SH-SY5Y (cell line): ENCODE results near the gene IPO11.

ENCODE experiments used
- GATA2 ChIP-seq: IDR thresholded peaks from 2 replicates; pipeline ENCODE4 v1.6.1; 2011; ENCODE audit warnings: mild to moderate bottlenecking, low read depth, low read length
- GATA3 ChIP-seq: IDR thresholded peaks from 2 replicates; pipeline ENCODE4 v1.6.1; 2011; ENCODE audit warnings: low read depth, mild to moderate bottlenecking, low read length, moderate library complexity

IPO11 gene

DNA sequence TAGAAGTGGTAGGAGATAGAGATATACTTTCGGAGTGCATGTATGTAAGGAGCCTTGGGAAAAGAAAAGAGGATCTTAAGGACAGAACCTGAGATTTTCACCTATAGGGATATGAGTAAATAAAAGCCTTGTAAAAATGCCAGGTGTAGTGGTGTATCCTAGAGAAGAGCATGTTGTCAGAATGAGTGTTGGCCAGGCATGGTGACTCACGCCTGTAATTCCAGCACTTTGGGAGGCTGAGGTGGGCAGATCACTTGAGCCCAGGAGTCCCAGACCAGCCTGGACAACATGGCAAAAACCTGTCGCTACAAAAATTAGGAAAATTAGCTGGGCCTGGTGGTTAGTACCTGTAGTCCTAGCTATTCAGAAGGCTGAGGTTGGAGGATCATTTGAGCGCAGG, 76.0 kb downstream of the IPO11 start:
- TF ChIP-seq GATA2 (no peak), GATA3 (no peak)

DNA sequence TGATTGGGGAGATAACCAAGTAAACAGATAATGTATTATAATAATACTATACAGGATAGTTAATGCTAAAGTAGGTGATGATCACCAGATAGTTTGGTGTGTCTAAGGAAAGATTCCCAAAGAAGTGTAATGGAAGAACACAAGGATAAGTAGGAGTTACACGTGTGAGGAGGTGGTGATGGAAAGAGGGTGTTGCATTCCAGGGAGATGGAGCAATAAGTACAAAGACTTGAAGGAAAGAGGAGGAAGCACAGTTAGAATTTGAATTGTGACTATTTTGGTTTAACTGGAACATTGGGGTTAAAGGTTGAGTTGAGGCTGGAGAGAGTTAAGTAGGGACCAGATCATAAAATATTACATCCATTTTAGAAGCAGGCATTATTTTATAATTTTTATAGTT, 76.9 kb downstream of the IPO11 start:
- TF ChIP-seq GATA2 (no peak), GATA3 (no peak)

DNA sequence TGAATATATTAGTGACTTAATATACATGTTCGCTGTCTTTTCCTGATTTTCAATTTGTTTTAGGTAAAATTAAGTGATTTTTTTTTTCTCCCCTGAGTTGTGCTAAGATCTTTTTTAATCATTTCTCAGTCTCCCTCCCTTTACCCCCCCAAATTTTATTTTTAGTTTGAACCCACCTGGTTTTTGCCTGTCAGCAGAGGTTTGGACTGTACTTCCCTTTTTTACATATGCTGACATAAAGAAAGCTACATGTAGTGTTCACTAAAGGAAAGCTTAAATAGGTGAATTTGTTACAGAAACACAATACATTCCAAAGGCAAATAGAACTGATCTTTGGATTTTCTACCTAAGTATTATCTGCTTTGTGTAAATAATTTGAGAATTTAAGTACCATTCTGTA, 82.2 kb downstream of the IPO11 start:
- TF ChIP-seq GATA3 (no peak), GATA2 (no peak)

DNA sequence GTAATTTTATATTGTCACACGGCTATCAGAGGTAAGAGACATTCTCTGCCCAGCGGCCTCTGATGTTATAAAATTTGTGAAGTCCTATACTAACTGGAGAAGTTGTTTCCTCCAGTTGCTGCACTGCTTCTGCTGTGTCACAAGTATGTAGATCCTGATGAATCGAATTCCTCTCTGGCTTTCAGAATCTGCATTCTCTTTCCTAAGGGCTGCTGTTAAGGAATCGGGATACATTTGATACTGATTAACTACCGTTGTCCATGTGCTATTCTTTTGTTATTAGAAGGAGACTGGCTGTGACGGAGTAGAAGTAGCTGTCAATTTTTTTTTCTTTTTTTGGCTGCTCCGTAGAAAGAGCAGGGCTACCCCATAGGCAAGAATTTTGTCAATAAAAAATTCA, 84.3 kb downstream of the IPO11 start:
- TF ChIP-seq GATA2 = no peak
- no peak for TF ChIP-seq GATA3

DNA sequence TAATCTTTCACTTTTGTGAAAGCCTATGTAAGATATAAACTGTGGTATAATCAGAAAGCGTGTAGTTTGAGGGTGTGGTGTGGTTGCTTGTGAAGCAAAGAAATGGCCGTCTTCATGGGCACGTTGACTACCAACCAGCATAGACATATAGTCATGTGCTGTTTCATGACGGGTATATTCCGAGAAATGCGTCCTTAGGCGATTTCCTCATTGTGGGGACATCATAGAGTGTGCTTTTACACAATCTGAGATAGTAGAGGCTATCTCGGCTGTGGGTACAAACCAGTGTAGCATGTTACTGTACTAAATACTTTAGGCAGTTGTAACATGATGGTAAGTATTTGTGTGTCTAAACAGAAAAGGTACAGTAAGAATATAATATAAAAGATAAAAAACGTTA, 86.4 kb downstream of the IPO11 start:
- no peak for TF ChIP-seq GATA3
- no peak for TF ChIP-seq GATA2

DNA sequence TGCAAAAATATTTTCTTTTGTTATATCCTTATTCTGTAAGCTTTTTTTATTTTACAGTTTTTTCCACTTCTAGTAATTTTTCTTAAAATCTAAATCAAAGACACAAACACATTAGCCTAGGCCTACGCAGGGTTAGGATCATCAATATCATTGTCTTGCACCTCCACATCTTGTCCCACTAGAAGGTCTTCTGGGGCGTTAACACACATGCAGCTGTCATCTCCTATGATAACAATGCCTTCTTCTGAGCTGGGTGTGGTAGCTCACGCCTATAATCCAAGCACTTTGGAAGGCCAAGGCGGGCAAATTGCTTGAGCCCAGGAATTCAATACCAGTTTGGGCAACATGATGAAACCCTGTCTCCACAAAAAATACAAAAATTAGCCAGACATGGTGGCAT, 87.2 kb downstream of the IPO11 start:
- no peak for TF ChIP-seq GATA2
- TF ChIP-seq GATA3 = no peak

DNA sequence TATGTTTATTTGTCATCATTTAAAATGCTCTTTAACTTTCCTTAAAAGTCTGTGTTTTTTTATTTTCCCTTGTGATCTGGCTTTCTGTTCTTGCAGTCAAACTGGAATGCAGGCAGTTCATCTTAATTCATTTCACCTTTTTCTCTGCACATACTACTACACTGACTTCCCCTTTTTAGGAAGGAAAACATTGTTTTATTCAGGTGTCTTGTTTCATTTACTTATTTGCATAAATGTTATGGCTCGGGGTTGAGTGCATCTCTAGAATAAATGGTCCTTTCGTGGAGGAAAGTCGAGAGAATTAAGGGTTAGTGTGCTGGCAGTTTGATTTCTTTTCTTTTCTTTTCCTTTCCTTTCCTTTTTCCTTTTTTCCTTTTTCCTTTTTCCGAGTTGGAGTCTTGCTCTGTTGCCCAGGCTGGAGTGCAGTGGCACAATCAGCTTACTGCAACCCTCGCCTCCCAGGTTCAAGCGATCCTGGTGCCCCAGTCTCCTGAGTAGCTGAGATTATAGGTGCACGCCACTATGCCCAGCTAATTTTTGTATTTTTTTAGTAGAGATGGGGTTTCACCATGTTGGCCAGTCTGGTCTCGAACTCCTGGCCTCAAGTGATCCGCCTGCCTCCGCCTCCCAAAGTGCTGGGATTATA, 90.0 kb downstream of the IPO11 start:
- TF ChIP-seq GATA2 (no peak), GATA3 (no peak)

DNA sequence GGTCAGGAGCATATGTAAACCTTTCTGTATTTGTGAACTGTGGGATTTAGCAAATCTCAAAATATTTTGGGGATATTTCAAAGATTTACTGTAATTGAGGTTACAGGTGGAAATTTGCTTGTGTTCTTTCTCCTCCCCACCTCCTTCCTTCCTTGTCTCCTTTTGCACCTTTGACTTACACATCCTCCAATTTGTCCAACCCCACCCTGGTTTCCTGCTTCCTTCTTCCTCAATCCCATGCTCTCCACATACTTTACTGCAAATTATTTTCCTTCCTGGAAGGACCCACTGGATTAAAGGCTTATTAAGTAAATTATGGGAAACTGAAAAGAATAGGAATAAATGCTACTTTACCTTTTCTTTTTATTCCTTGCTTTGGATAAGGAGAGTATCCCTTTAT, 91.6 kb downstream of the IPO11 start:
- TF ChIP-seq GATA2 (no peak), GATA3 (no peak)

DNA sequence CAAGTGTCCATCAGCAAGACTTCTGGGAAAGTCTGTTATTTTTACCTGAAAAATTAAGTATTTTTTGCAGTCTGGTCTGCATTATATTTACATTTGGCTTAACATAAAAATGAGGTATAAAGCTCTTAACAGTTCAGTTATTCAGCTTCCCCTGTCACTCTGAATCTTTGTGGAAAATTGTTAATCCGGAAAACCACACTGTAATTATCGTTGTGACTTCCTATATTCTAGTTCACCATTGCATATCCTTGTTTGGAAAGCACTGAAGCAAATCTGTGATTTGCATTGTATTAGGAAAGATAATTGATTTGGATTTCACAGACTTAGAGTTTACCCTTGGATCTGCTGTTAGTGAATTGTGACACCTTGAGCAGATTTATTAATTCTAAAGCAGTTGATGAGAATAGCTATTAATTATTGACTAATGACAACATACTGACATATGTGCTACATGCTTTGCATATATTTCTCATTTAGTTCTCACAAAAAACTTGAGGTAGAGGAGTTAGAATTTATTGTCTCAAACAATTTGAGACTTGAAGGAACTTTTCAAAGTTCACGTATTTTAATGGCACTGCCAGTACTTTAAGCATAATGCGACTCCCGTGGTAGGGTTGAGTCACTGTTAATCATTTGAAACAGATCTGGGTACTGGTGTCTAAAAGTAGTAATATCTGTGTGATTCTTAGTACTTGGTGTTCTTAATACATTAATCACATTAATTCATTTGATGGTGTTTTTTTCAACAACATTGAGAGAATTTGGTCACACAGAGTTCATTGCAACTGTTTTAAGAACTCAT, 94.3 kb downstream of the IPO11 start:
- no peak for TF ChIP-seq GATA2

DNA sequence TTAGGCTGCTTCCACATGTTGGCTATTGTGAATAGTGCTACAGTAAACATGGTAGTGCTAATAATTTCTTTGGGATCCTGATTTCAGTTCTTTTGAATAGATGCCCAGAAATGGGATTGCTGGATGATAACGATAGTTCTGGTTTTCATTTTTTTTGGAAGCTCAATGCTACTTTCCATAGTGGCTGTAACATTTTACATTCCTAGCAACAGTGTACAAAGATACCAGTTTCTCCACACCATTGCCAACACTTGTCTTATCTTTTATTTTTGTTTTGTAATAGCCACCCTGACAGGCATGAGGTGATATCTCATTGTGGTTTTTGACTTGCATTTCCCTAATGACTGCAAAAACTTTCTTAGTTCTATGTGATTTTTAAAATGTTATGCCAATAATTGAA, 97.2 kb downstream of the IPO11 start:
- TF ChIP-seq GATA3 = no peak

DNA sequence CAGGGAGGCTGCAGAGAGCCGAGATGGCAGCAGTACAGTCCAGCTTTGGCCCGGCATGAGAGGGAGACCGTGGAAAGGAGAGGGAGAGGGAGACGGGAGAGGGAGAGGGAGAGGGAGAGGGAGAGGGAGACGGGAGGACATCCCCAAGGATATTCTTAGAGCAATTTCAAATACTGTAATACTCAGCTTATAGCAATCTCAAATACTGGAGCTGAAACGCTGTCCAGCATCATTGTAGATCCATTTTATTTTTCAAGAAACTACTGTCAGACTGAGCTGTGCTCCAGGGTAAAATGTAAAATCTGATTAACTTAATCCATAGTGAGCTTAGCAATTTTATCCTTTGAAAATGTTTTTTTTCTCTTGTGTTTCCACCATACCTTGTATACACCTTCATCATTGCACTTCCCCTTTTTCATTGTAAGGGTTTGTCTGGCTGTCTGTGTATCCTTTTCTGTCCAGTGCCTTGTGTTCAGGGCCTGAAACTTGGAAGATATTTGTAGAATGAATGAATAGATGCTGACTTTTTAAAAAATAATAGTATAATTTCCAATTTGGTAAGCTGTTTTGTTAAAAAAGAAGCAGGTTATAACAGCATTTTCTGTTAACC, 102.1 kb downstream of the IPO11 start:
- TF ChIP-seq GATA2 (no peak), GATA3 (no peak)

DNA sequence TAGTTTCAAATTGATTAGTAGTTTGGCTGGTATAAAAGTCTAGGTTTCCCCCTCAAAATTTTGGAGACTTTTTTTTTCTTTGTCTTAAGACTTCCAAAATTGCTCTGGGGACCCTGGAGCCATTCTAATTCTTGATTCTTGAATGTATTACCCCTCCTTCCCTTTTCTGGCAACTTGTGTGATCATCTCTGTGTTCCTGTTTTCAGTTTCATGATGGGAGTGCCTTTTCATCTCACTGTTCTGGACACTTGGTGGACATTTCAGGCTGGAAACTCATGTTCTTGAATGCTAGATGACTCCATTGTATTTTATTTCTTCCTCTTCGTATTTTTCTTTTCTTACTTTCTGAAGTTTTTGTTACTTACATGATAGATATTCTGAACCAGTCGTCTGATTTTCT, 108.8 kb downstream of the IPO11 start:
- TF ChIP-seq GATA2 (no peak), GATA3 (no peak)

DNA sequence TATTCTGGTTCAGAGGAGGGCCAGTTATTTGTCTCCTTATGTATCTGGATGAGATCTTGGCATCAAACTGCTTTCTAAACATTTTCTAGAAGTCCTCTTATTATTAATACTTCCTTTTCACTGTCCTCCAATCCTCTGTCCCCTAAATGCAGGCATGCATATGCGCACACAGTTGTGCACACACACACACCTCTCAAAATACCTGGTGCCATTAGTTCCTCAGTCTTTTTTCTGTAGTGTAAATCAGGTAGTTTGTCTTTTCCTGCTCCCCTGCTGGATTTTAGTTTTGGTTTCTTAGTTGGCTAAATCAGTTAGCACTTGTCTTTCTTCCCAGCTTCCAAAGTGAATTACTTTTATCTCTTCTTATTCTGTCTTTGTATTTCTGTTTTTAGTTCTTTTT, 110.2 kb downstream of the IPO11 start:
- no peak for TF ChIP-seq GATA2
- TF ChIP-seq GATA3 = no peak

DNA sequence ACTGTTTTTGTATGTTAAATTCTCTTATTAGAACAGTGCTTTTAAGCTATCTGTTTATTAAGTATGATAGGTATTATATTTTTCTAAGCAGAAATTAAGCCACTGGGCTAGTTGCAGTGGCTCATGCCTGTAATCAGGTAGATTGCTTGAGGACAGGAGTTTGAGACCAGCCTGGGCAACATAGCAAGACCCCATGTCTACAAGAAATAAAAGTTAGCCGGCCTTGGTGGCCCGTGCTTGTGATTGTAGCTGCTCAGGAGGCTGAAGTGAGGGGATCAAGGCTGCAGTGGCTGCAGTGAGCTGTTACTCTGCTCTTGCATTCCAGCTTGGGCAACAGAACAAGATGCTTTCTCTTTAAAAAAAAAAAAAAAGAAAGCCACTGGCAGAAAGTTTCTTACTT, 121.0 kb downstream of the IPO11 start:
- TF ChIP-seq GATA3 = no peak
- TF ChIP-seq GATA2 = no peak

DNA sequence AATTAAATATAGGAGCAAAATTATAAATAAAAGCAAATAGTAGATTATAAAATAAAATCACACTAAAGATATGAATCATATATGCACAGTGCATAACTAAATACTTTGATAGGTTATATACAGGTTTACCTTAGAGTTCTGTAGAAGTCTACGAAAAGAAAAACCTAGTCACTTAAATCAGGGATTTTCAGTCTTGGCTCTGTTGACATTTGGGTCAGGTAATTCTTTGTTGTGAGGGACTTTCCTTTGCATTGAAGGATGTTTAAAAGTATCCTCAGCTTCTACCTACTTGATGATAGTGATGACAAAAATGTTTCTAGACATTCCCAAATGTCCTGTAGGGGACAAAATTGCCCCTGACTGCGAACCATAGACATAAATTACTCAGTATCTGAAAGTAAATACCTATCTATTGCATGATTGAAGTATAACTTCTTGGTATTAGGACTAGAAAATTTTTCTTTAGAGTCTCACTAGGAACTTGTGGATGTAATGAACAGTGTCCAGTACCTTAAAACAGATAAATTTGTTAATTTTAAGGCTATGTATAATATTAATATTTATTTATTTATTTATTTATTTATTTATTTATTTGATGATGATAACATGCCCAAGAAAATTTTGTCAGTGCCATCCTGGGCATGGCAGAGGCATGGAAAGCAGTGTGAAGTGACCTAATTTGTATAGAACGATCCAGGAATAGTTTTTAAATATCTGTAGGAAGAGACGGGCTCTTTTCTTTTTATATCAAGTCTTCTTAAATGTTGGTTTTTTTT, 122.1 kb downstream of the IPO11 start:
- no peak for TF ChIP-seq GATA3
- no peak for TF ChIP-seq GATA2
